ENCODE data around the gene CCND3. TPM values are rescaled to one million over a fixed set of nuclear protein-coding genes. Genes with fewer than 3 reads are reported as not detected.

The CCND3 gene
- total RNA-seq, 4 donors from 2014 or later, result 28.9 to 48.7 (median 44.7) TPM

- Histone ChIP-seq H3K36me3 (peaks cover 0 to 64% of the 10 kb centered on the region in 2 donors), H3K4me3 (no peak overlapping the region), H3K27me3 (no peaks in the 10 kb centered on the region), H3K27ac (no peak overlapping the region), H3K4me1 (peaks cover 4 to 16% of the 10 kb centered on the region in 2 donors), H3K9me3 (no peaks in the 10 kb centered on the region)
- intact Hi-C loops (cut with DNase I; ENCODE audit: low total_unique reads), result no loop called here
- ATAC-seq (peak; percentile 44 to 72), DNase-seq (peak in 1 of 2 donors; percentile 52)
- in situ Hi-C loops (cut with MboI; ENCODE audit: low sequenced_read_pairs in 4 of 4), result loop anchor here in 3 of 4 donors (5.0 to 25.0 kb wide), 3 partner anchors 110 to 628 kb away; partner anchors contain the start of gene UBR2 (in 1 of the 3)
- TF ChIP-seq POLR2A (IDR thresholded peaks at IDR 0.05) (no peak), CTCF (IDR thresholded peaks at IDR 0.05 in 4 of 5, conservative IDR thresholded peaks at IDR 0.05 in 1 of 5) (no peak)
These were observed 7.1 kb downstream of the CCND3 start for GRCh38 chr6:41934278-41935192.

DNA sequence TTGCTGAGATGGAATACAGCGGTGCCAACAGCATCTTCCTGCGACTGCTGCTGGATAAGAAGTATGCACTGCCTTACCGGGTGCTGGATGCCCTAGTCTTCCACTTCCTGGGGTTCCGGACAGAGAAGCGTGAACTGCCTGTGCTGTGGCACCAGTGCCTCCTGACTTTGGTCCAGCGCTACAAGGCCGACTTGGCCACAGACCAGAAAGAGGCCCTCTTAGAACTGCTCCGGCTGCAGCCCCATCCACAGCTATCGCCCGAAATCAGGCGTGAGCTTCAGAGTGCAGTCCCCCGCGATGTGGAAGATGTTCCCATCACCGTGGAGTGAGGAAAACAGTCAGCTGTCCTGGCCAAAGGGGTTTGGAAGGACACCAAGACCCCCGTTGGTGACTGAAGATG lies 9.2 kb downstream of the CCND3 start:
- no peaks in the 10 kb centered on the region for H3K27me3 ChIP-seq
- intact Hi-C loops (cut with DNase I; ENCODE audit: low total_unique reads) (no loop called here), in situ Hi-C loops (cut with MboI; ENCODE audit: low sequenced_read_pairs in 4 of 4) (loop anchor here in 2 of 4 donors (10.0 to 25.0 kb wide), 2 partner anchors 112 to 630 kb away; partner anchors contain the start of gene UBR2 (in 1 of the 2))
- ATAC-seq (no peak), DNase-seq (no peak)
- no peak overlapping the region for H3K4me3 ChIP-seq
- no peak overlapping the region for H3K27ac ChIP-seq
- no peak for TF ChIP-seq CTCF (IDR thresholded peaks at IDR 0.05 in 4 of 5, conservative IDR thresholded peaks at IDR 0.05 in 1 of 5)
- TF ChIP-seq POLR2A (IDR thresholded peaks at IDR 0.05), result no peak
- no peaks in the 10 kb centered on the region for H3K9me3 ChIP-seq
- H3K4me1 ChIP-seq, result peaks cover 4% of the 10 kb centered on the region in 2 donors
- peaks cover 0 to 86% of the 10 kb centered on the region in 2 donors for H3K36me3 ChIP-seq

GRCh38 chr6:41931792-41932191 lies 9.8 kb downstream of the CCND3 start:
- in situ Hi-C loops (cut with MboI; ENCODE audit: low sequenced_read_pairs in 4 of 4), result loop anchor here in 2 of 4 donors (10.0 to 25.0 kb wide), 2 partner anchors 113 to 631 kb away; partner anchors contain the start of gene UBR2 (in 1 of the 2)
- H3K36me3 ChIP-seq, result peaks cover 0 to 91% of the 10 kb centered on the region in 2 donors

DNA sequence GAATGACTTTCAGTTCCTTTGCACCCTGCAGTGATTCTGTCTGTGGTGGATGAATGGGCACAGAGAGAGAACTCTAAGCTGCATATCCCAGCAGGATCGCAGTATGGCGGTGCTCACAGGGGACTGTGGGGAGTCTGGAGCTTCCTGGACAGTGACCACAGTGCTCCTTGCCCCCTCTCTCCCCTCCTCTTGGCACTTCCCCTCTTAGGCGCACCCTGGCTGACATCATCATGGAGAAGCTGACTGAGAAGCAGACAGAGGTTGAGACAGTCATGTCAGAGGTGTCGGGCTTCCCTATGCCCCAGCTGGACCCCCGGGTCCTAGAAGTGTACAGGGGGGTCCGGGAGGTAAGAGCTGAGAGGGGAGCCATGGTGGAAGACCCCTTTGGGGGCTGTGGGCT lies 11.7 kb downstream of the CCND3 start:
- intact Hi-C loops (cut with DNase I; ENCODE audit: low total_unique reads), result loop anchor here (10.0 kb wide), 1 partner anchor 635 kb away; the partner anchor contains the start of gene UBR2

More at GRCh38 chr6:41931792-41932191, 9.8 kb downstream of the CCND3 start:
- Histone ChIP-seq H3K4me1 (peaks cover 4% of the 10 kb centered on the region in 2 donors), H3K4me3 (no peak overlapping the region), H3K27me3 (no peaks in the 10 kb centered on the region), H3K9me3 (no peaks in the 10 kb centered on the region), H3K27ac (no peak overlapping the region)
- ATAC-seq, result no peak
- TF ChIP-seq POLR2A (IDR thresholded peaks at IDR 0.05) (no peak), CTCF (IDR thresholded peaks at IDR 0.05 in 4 of 5, conservative IDR thresholded peaks at IDR 0.05 in 1 of 5) (no peak)
- intact Hi-C loops (cut with DNase I; ENCODE audit: low total_unique reads), result no loop called here
- no peak for DNase-seq

More for the DNA sequence above, 11.7 kb downstream of the CCND3 start:
- H3K4me3 ChIP-seq, result no peak overlapping the region
- no peak overlapping the region for H3K27ac ChIP-seq
- H3K9me3 ChIP-seq, result no peaks in the 10 kb centered on the region
- no peaks in the 10 kb centered on the region for H3K27me3 ChIP-seq
- H3K36me3 ChIP-seq, result peaks cover 0 to 84% of the 10 kb centered on the region in 2 donors
- TF ChIP-seq CTCF (IDR thresholded peaks at IDR 0.05 in 4 of 5, conservative IDR thresholded peaks at IDR 0.05 in 1 of 5) (no peak), POLR2A (IDR thresholded peaks at IDR 0.05) (no peak)
- no peak for DNase-seq
- no peaks in the 10 kb centered on the region for H3K4me1 ChIP-seq
- ATAC-seq, result no peak
- in situ Hi-C loops (cut with MboI; ENCODE audit: low sequenced_read_pairs in 4 of 4), result loop anchor here (10.0 to 25.0 kb wide), 5 partner anchors 115 to 632 kb away; partner anchors contain the start of genes PRICKLE4 (in 2 of the 4), TOMM6 (in 2 of the 4) and UBR2 (in 1 of the 4)
